Neuron (in vitro differentiated cells): ENCODE results near the gene MZT2A.
A peak's percentile ranks its signal among the peaks of the same experiment; 100 is the strongest.
"Not testable (repeated sequence)": the region's sequence is repeated elsewhere in the genome, so short reads cannot be mapped to it uniquely, and the experiment has no call there.

Experiments used
- H2AFZ ChIP-seq: one replicate; pipeline ENCODE4 v1.6.1; 2013; ENCODE audit warnings: low read depth, mild to moderate bottlenecking, inconsistent platforms, low read length, moderate library complexity
- H3K27me3 ChIP-seq: one replicate; pipeline ENCODE4 v1.6.1; 2013; ENCODE audit warnings: low read length; ENCODE audit not compliant: insufficient read depth
- H3K36me3 ChIP-seq: one replicate; pipeline ENCODE4 v1.6.1; 2013; ENCODE audit warnings: low read length; ENCODE audit not compliant: insufficient read depth
- H3K4me1 ChIP-seq: one replicate; pipeline ENCODE4 v1.6.1; 2013; ENCODE audit warnings: low read length; ENCODE audit not compliant: insufficient read depth
- H3K4me3 ChIP-seq: 2 replicates; pipeline ENCODE4 v1.5.1; 2013; ENCODE audit warnings: mild to moderate bottlenecking, low read length, moderate library complexity
- H3K9me3 ChIP-seq: one replicate; pipeline ENCODE4 v1.6.1; 2013; ENCODE audit warnings: low read length

MZT2A gene

GRCh38 chr2:131492015-131492417 is at the start of gene MZT2A:
Gene MZT2A (minus strand): TSS chr2:131492397. CDS start chr2:131492376, 21 bp downstream.
- H3K9me3 ChIP-seq, H3K36me3 ChIP-seq, H3K27me3 ChIP-seq: not testable (repeated sequence)
- Histone ChIP-seq H2AFZ (peak within 1 kb of the TSS; percentile 97), H3K4me3 (peak within 1 kb of the TSS; percentile 76), H3K4me1 (peaks cover 21% of the 10 kb centered on the region)

GRCh38 chr2:131538856-131539255 is 46.7 kb upstream of the MZT2A start:
- not testable (repeated sequence) for H3K36me3 ChIP-seq, H3K4me3 ChIP-seq, H3K4me1 ChIP-seq, H3K9me3 ChIP-seq, H2AFZ ChIP-seq, H3K27me3 ChIP-seq

- not testable (repeated sequence) for H3K4me3 ChIP-seq, H3K4me1 ChIP-seq, H3K27me3 ChIP-seq, H2AFZ ChIP-seq, H3K9me3 ChIP-seq, H3K36me3 ChIP-seq
These were observed 44.6 kb upstream of the MZT2A start for GRCh38 chr2:131536841-131537240.

DNA sequence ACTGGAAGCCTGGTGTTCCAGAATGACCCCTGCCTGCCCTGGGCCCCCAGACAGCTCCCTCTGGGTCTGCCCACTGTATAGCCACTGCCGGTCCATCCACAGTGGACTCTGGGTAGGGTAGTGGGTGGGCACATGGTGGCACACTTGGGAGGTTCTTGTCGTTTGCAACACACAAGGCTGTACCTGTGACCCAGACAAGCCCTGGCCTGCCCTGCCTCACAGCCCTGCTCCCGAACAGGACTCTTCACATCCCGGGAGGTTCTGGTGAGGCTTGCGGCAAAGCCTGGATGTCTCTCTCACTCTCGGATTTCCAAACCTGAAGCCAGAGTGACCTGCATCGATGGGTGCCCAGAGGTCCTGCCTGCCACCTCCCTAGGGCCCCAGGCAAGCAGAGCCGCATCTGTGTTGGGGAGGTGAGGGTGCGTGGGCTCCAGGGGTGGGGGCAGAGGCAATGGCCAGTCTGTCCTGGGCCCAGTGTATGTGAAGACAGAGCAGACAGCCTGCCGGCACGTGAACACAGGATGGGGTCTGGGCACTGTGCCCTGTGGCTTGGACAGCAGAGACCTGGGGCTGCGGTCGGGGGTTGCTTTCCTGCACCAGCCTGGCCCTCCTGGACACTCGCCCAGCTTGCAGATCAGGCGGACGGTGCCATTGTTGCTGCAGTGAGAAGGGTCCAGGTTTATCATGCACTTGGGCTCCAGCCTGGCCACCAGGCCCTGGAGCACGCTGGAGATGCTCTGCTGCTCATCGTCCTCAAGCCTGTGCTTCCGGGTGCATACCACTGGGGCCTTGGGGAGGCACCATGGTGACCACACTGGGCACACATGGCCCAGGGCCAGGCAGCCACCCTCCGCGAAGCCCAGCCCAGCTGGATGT is 44.0 kb upstream of the MZT2A start:
- H3K9me3 ChIP-seq: not testable (repeated sequence)

GRCh38 chr2:131535526-131535925 is 43.3 kb upstream of the MZT2A start:
- H3K4me3 ChIP-seq: no peak overlapping the region
- no peaks in the 10 kb centered on the region for H3K36me3 ChIP-seq
- no peaks in the 10 kb centered on the region for H3K9me3 ChIP-seq
- no peaks in the 10 kb centered on the region for H3K27me3 ChIP-seq
- H3K4me1 ChIP-seq: no peaks in the 10 kb centered on the region
- no peak overlapping the region for H2AFZ ChIP-seq

More for the DNA sequence above, 44.0 kb upstream of the MZT2A start:
- not testable (repeated sequence) for H3K4me3 ChIP-seq, H2AFZ ChIP-seq, H3K27me3 ChIP-seq, H3K4me1 ChIP-seq, H3K36me3 ChIP-seq

GRCh38 chr2:131534965-131535364 is 42.8 kb upstream of the MZT2A start:
- H3K4me3 ChIP-seq, H3K4me1 ChIP-seq, H2AFZ ChIP-seq, H3K9me3 ChIP-seq, H3K36me3 ChIP-seq, H3K27me3 ChIP-seq: not testable (repeated sequence)

DNA sequence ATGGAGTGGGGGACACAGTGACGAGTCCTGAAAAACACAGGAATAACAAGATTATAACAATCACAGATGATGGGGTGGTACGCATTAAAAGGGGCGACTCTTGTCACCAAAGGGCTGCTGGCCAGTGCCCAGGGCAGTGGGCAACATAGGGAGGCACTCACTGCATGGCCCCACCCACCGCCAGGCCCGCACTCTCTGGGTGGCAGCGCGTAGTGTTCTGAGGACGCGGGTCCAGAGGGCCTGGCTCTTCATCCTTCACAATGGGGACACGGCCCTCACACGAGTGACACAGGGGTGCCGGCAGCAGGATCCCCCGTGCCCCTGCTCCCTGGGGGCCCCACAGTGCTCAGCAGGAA is 42.1 kb upstream of the MZT2A start:
- not testable (repeated sequence) for H3K4me3 ChIP-seq, H3K36me3 ChIP-seq, H3K27me3 ChIP-seq, H2AFZ ChIP-seq, H3K4me1 ChIP-seq, H3K9me3 ChIP-seq

DNA sequence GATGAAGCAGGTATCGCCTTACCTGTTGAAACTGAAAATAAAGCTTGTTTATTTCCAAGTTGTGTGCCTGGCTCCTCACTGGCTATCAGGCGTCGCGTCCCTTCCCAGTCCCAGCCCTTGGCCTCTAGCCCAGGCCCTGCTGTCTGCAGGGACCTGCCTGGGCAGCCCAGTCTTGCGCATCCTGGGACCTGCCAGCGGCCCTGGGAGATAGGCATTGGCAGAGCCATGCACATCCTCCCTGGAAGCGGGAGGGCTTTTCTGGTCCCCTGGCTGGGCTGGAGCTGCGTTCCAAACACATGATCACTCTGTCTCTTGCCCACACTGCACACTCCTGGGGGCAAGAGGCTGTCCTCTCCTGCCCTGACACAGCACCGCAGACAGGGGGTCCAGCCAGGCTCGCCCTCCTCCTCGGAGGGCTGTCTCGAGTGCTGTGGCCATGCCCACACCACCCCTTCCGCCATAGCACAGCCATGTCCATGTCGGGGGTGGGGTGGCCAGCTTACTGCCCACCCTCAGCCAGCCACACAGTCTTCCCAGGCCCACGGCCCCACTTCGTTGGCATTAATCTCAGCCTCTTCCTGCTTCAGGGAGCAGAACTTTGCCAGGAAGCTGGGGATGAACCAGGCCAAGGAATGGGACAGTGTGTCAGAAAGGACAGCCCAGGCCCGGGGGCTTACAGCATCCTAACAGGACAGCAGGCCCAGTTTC is 41.6 kb upstream of the MZT2A start:
- H3K9me3 ChIP-seq, H3K36me3 ChIP-seq, H3K27me3 ChIP-seq, H3K4me3 ChIP-seq, H2AFZ ChIP-seq, H3K4me1 ChIP-seq: not testable (repeated sequence)

DNA sequence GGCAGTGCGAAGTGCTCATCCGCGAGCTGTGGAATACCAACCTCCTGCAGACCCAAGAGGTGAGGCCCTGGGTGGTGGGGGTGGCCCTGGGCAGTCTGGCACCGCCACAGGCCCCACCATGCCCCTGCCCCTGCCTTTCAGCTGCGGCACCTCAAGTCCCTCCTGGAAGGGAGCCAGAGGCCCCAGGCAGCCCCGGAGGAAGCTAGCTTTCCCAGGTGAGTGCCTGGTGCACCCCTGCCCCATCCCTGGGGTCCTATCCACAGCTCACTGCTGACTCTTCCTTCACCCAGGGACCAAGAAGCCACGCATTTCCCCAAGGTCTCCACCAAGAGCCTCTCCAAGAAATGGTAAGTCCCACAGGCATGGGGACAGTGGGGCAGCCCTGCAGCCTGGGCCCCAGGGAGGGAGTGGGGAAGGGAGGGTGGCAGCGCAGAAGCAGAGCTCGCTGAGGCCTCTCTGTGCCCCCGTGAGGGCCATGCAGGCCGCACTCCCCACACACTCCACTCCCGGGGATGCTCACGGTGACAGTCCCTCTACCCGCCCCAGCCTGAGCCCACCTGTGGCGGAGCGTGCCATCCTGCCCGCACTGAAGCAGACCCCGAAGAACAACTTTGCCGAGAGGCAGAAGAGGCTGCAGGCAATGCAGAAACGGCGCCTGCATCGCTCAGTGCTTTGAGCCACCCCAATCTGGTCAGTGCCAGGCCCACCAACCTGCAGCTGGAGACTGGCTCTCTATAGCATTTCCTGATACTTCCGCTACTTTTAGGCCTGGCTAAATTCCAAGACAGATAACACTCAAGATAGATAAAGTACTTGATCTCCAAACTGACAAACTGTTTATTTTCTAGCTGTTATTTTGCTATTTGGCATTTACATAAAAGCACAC is 40.8 kb upstream of the MZT2A start:
- not testable (repeated sequence) for H3K4me1 ChIP-seq, H3K4me3 ChIP-seq, H2AFZ ChIP-seq, H3K9me3 ChIP-seq, H3K36me3 ChIP-seq, H3K27me3 ChIP-seq

DNA sequence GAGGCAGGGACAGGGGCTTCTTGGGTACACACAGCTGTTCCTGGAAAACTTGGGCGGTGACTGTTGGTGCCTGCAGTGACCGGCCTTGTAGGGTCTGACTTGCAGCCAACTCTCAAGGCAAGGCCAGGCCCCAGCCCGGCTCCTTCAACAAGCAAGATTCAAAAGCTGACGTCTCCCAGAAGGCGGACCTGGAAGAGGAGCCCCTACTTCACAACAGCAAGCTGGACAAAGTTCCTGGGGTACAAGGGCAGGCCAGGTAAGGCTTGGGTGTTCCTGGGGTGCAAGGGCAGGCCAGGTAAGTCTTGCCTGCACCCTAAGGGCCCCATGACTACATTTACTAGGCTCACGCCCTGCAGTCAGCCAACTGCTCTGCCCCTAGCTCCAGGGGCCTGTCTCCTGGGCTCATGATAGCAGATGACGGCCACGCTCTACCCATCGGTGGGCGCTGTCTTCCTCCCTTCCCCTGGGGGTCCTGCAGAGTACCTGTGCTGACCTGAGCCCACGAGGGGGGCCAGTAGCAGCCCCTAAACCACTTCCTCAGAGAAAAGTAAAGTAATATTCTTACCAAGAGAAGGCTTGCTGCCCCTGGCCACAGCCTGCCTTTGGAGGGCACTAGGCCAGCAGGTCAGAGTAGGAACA is 39.5 kb upstream of the MZT2A start:
- not testable (repeated sequence) for H2AFZ ChIP-seq, H3K4me1 ChIP-seq, H3K27me3 ChIP-seq, H3K4me3 ChIP-seq, H3K36me3 ChIP-seq, H3K9me3 ChIP-seq

GRCh38 chr2:131530626-131531344 is 38.6 kb upstream of the MZT2A start:
- H3K36me3 ChIP-seq, H3K4me3 ChIP-seq: not testable (repeated sequence)

GRCh38 chr2:131529864-131530445 is 37.8 kb upstream of the MZT2A start:
- H3K4me3 ChIP-seq, H3K27me3 ChIP-seq, H3K4me1 ChIP-seq, H3K9me3 ChIP-seq, H2AFZ ChIP-seq, H3K36me3 ChIP-seq: not testable (repeated sequence)

More at GRCh38 chr2:131530626-131531344, 38.6 kb upstream of the MZT2A start:
- H3K27me3 ChIP-seq, H2AFZ ChIP-seq, H3K9me3 ChIP-seq, H3K4me1 ChIP-seq: not testable (repeated sequence)
